DND-41 (cell line): ENCODE results near the gene DERL2.

Experiments
- EZH2 ChIP-seq: IDR thresholded peaks from 3 replicates; pipeline ENCODE4 v1.6.1; 2012; ENCODE audit warnings: borderline replicate concordance, low read depth, mild to moderate bottlenecking, moderate library complexity, low read length, inconsistent platforms; ENCODE audit not compliant: severe bottlenecking
- TF ChIP-seq, protein P1 (sequence below): IDR thresholded peaks from 2 replicates; pipeline ENCODE4 v1.5.1; 2012; ENCODE audit warnings: borderline replicate concordance, low read length, moderate library complexity, mild to moderate bottlenecking; ENCODE audit not compliant: poor library complexity, severe bottlenecking; ENCODE audit errors: extremely low read depth

- TF ChIP-seq, protein P1, sequence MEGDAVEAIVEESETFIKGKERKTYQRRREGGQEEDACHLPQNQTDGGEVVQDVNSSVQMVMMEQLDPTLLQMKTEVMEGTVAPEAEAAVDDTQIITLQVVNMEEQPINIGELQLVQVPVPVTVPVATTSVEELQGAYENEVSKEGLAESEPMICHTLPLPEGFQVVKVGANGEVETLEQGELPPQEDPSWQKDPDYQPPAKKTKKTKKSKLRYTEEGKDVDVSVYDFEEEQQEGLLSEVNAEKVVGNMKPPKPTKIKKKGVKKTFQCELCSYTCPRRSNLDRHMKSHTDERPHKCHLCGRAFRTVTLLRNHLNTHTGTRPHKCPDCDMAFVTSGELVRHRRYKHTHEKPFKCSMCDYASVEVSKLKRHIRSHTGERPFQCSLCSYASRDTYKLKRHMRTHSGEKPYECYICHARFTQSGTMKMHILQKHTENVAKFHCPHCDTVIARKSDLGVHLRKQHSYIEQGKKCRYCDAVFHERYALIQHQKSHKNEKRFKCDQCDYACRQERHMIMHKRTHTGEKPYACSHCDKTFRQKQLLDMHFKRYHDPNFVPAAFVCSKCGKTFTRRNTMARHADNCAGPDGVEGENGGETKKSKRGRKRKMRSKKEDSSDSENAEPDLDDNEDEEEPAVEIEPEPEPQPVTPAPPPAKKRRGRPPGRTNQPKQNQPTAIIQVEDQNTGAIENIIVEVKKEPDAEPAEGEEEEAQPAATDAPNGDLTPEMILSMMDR: no peak
- no peak for TF ChIP-seq EZH2
Measured at GRCh38 chr17:5509482-5509881, 23.5 kb upstream of the DERL2 start.
